Measurements from ENCODE around the gene CBX8.

GRCh38 chr17:79779084-79779529 is 17.8 kb downstream of the CBX8 start:
- TF ChIP-seq POLR2AphosphoS5 (IDR thresholded peaks at IDR 0.05; ENCODE audit: insufficient read depth, low read depth, low read length): no peak
- no peak for TF ChIP-seq JUN (IDR thresholded peaks at IDR 0.05; ENCODE audit: borderline replicate concordance, insufficient read depth, insufficient read length, low read depth)
- no peak for TF ChIP-seq CTCF (IDR thresholded peaks at IDR 0.05; ENCODE audit: extremely low read depth in 1 of 2, insufficient read depth in 1 of 2, low read depth in 1 of 2, low read length in 2 of 2)
- no peak for TF ChIP-seq EZH2 (IDR thresholded peaks at IDR 0.05; ENCODE audit: borderline replicate concordance, low read depth, low read length, severe bottlenecking)
- TF ChIP-seq POLR2A (IDR thresholded peaks at IDR 0.05; ENCODE audit: low read depth, low read length): no peak
